Measurements from ENCODE around the gene DACT1.
A peak's percentile ranks its signal among the peaks of the same experiment; 100 is the strongest.

The DACT1 gene

DNA sequence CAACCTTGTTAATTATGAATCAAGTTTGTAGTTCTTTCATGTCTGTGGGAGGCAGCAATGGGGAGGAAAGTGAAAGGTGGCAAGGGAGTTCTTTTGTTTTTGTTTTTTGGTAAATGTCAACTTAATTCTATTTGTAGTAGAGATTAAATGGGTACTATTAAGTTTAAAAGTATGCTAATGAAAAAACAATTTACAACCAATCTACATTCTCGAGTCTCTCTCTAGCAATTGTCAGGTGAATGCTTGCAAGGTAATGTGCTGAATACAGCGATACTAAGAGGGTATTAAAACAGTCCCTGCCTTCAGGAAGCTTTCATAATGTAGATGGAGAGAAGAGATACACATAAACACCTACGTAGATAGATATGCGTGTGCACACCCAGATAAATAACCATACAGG is 1.6 kb upstream of the DACT1 start:
- DNase-seq: no peak

GRCh38 chr14:58637040-58637390 is 747 bp upstream of the DACT1 start:
- DNase-seq: peak; percentile 14

DNA sequence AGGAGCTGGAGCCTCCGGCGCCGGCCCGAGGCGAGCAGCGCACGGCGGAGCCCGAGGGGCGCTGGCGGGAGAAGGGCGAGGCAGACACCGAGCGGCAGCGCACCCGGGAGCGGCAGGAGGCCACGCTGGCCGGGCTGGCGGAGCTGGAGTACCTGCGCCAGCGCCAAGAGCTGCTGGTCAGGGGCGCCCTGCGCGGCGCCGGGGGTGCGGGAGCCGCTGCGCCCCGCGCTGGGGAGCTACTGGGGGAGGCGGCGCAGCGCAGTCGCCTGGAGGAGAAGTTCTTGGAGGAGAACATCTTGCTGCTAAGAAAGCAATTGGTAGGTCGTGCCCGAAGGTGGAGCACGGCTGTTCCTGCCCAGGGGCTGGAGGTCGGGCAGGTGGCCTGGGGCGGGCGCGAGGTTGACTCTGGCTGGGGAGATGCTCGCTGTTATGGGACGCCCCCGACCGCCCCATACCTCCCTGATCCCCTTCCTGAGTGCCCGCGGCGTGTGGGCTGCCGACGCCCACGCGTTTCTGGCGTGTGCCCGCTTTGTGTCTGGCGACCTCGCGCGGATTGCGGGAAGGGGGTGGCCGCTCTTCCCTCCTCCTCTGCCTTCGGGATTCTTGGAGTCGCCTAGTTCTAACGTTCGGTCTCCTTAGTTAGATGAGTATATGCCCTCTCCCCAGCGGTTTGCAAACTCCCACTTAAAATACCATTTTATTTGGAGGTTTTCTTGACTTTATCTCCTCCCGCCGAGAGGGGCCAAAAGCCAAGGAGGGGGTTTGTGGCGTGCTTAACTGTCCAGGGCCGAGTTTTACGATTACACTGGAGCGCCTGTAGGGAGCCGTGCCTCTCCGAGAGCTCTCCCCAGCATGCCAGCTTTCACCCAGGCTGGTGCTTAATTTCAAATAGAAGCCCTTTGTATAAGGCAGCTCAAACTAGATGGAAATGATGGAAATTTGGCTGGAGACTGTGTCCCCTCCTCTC is 752 bp downstream of the DACT1 start:
- no peak for DNase-seq

GRCh38 chr14:58639198-58639565 is 1.4 kb downstream of the DACT1 start:
- DNase-seq: no peak

- DNase-seq: peak; percentile 28
Observed at GRCh38 chr14:58639842-58640484, 2.2 kb downstream of the DACT1 start.

DNA sequence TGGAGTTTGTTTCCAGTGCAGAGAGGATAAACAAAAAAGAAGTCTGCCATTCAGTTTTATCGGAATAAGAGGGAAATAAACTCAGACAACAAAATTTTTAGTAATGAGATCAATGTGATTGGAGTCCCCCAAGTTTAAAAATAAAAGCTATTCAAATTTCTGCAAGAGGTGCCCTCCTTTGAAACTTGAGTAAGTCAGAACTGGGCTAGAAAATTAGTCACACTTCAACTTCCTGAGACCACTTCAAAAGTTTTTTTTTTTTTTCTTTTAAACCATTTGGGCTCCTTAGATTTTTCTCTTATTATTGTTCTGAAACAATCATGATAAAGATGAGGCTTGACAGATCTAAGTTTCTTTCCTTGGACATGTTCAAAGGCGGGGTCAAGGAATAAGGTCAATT is 3.2 kb downstream of the DACT1 start:
- no peak for DNase-seq

DNA sequence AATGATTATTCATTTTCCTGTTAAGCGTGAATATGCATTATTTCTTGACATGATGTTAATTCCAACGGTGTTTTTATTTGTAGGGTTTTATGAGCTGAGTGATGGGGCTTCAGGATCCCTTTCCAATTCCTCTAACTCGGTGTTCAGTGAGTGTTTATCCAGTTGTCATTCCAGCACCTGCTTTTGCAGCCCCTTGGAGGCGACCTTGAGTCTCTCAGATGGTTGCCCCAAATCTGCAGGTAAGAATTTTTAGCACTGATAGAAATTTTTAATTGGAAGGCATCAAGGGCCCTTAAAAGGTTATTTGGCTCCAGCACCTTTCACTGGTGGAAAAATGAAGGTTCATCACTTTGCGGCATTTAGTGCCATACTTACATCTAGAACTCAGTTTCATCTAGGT is 3.7 kb downstream of the DACT1 start:
- DNase-seq: no peak

DNA sequence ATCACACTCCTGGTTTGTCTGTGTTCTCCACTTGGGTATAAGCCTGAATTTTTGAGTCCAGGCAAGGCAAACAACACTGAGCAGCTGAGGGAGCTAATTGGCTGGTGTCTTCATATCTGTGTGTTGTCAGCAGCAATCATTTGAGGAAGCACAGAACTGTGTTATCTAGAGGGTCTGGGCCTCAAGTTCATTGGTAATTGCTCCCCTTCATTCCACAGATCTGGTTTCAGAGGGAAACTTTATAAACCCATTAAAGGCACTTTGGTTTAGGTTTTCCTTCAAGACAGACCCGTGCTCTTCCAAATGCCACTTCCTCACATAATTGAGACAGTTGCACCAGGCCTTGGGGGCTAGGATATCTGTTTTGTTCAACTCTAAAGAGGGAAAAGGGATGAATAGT is 5.6 kb downstream of the DACT1 start:
- DNase-seq: no peak

DNA sequence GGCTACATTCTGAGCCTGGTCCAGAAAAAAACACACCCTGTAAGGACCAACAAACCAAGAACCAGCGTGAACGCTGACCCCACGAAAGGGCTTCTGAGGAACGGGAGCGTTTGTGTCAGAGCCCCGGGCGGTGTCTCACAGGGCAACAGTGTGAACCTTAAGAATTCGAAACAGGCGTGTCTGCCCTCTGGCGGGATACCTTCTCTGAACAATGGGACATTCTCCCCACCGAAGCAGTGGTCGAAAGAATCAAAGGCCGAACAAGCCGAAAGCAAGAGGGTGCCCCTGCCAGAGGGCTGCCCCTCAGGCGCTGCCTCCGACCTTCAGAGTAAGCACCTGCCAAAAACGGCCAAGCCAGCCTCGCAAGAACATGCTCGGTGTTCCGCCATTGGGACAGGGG is 7.9 kb downstream of the DACT1 start:
- DNase-seq: no peak

DNA sequence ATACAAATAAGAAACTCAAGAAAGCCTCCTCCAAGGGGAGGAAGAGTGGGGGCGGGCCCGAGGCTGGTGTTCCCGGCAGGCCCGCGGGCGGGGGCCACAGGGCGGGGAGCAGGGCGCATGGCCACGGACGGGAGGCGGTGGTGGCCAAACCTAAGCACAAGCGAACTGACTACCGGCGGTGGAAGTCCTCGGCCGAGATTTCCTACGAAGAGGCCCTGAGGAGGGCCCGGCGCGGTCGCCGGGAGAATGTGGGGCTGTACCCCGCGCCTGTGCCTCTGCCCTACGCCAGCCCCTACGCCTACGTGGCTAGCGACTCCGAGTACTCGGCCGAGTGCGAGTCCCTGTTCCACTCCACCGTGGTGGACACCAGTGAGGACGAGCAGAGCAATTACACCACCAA is 8.7 kb downstream of the DACT1 start:
- no peak for DNase-seq

GRCh38 chr14:58647777-58648176 is 10.0 kb downstream of the DACT1 start:
- DNase-seq: no peak

DNA sequence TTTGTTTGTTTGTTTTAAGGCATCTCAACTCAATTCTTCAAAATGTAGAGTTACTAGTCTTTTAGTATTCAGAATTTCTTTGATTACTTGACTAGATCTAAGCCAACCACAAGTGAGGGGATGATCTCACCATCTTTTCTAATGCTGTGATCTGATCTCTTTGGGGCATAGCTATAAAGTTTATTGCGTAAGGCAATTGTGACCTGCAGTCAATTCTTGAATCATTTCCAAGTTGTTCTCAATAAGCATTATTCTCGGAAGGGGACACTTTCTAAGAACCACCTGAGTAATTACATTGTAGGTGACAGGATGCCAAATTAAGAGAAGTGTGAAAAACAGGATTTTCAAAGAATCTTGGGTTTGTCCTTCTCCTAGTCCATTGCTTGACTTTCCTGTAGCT is 13.1 kb downstream of the DACT1 start:
- no peak for DNase-seq

- no peak for DNase-seq
Observed at GRCh38 chr14:58656671-58657411, 19.1 kb downstream of the DACT1 start.

GRCh38 chr14:58659061-58659460 is 21.3 kb downstream of the DACT1 start:
- no peak for DNase-seq

- no peak for DNase-seq
Observed at GRCh38 chr14:58659846-58660245, 22.1 kb downstream of the DACT1 start.

DNA sequence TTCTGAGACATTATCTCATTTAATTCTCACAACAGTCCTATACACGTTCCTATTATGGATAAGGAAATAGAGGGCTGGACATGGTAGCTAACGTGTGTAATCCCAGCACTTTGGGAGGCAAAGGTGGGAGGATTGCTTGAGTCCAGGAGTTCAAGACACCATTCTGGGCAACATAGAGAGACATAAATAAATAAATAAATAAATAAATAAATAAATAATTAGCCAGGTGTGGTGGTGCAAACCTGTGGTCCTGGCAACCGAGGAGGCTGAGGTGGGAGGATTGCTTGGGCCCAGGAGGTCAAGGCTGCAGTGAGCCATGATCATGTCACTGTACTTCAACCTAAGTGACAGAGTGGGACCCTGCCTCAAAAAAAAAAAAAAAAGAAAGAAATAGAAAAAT is 22.6 kb downstream of the DACT1 start:
- DNase-seq: no peak

- DNase-seq: peak; percentile 29
Observed at GRCh38 chr14:58662018-58662417, 24.3 kb downstream of the DACT1 start.

- no peak for DNase-seq
Observed at GRCh38 chr14:58662759-58663158, 25.0 kb downstream of the DACT1 start.

DNA sequence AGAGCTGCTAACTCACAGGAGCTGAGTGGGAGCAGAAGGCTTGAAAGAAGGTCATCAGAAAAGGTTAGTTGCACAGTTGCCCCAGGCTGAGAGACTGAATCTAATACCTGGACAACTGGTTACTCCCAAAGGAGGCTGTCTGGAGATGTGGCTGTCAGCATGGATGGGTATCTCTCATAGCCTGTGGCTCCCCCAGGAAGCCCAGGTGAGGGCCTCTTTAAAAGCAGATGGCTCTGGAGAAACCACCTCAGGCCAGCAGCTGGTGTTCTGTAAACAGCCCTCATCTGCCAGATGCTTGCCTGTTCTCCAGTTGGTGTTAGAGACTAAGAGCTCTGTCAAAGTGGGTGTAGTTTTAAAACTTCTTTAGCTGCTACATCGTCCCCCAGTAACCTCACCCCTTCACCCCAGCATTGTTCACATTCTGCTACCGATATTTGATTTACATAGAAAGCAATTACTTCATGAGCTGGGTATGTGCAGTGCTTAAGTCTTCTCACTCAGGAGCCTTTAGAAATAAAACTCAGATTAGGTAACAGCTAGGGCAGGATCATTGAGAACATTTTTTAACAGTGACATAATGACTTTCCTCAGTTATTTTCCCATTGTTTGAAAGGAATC is 25.8 kb downstream of the DACT1 start:
- DNase-seq: no peak

GRCh38 chr14:58665773-58666500 is 28.2 kb downstream of the DACT1 start:
- no peak for DNase-seq

- DNase-seq: no peak
Observed at GRCh38 chr14:58666737-58667136, 29.0 kb downstream of the DACT1 start.

GRCh38 chr14:58667900-58668299 is 30.1 kb downstream of the DACT1 start:
- no peak for DNase-seq

Measured in MV-4-11 (cell line).